NCI-H2227 treated with DMSO at 0.1 percent for 48 hours (cell line): ENCODE measurements around the gene RAI14.
"Not testable (repeated sequence)": the region's sequence is repeated elsewhere in the genome, so short reads cannot be mapped to it uniquely, and the experiment has no call there.

Source experiments
- DNase-seq: peaks from one replicate; lab custom pipeline; 2025; lab: John Stamatoyannopoulos, UW

The RAI14 gene

GRCh38 chr5:34770486-34770885 lies 114.4 kb downstream of the RAI14 start:
- no peak for DNase-seq

- DNase-seq = no peak
Observed at GRCh38 chr5:34771076-34771475, 114.9 kb downstream of the RAI14 start.

DNA sequence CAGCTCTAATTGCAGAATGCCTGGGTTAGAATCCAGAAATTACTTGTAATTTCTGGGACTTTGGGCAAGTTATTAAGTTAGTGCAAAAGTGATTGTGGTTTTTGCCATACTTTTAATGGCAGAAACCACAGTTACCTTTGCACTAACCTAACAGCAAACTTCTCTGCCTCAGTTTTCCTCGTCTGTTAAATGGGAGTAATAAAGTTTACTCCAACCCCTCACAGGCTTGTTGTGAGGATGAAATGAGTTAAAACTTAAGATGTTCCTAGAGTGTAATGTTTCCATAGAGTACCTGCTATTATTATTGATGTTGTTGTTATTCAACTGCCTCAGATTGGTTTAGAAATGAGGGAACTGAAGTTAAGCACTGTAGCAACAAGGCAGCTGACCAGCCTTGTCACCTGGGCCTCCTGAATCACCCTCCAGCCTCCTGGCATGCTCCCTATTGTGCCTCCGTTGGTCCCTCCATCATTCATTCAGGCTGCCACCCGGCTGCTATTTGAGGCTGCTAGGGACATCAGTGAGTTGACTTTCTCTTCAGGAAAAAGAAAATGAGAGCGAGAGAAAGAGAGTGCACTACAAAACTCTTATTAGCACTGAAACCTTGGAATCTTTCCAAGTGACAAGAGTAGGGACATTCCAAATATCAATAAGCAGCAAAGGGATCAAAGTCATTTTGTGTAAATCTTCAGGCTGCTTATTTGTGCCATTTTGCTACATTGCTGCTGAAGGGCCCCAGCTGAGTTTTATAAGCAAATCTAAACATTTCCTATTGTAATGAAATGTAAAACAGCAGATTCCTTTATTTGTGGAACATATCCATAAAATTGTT lies 116.4 kb downstream of the RAI14 start:
- no peak for DNase-seq

- no peak for DNase-seq
Observed at GRCh38 chr5:34774139-34774538, 118.0 kb downstream of the RAI14 start.

DNA sequence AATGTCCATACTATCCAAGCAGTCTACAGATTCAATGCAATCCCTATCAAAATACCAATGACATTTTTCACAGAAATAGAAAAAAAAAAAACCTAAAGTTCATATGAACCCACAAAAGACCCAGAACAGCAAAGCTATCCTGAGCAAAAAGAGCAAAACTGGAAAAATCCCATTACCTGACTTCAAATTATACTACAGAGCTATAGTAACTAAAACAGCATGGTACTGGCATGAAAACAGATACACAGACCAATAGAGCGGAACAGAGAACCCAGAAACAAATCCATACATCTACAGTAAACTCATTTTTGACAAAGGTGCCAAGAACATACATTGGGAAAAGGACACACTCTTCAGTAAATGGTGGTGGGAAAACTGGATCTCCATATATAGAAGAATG lies 118.5 kb downstream of the RAI14 start:
- DNase-seq = not testable (repeated sequence)

GRCh38 chr5:34775886-34776285 lies 119.8 kb downstream of the RAI14 start:
- no peak for DNase-seq

DNA sequence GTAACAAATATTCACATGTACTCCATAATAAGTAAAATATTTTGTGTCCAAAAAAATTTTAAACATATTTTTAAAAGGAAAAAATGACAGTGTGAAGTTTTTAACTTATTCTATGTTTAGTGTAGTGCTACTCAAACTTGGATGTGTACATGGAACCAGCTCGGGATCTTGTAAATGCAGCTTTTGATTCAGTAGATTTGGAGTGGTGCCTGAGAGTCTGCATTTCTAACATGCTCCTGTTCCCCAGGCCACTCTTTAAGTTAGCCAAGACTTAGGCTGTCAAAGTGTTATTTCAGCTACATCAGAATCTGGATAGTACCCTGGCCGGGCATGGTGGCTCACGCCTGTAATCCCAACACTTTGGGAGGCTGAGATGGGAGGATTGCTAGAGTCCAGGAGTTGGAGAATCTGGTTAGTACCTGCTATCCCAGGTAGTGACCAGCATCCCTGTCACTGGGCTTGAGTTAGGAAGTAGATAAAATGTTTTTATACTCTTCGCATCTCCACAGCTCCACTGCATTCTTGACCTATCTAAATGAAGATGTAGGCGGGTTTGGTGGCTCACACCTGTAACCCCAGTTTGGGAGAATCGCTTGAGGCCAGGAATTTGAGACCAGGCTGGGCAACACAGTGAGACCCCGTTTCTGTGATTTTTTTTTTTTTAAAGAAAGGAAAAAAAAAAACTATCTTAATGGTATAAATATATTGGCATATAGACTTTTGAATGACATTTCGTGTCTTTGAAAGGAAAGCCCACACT lies 122.1 kb downstream of the RAI14 start:
- no peak for DNase-seq

DNA sequence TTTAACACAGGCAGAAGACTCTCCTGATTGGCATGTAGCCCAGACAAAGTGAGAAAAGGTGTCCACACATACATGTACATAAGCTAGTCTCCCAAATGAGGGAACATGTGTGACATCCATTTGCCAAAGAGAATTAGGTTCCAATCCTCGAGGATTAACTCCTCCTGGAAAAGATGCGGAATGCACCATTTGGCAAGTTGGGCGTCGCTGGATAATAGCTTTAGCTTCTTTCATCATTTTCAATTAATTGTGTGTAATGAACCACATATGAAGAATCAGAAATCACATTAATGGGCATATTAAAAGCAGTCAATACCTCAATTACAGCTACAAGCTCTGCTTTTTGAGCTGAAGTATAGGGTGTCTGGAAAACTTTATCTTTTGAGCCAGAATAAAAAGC lies 127.8 kb downstream of the RAI14 start:
- not testable (repeated sequence) for DNase-seq

DNA sequence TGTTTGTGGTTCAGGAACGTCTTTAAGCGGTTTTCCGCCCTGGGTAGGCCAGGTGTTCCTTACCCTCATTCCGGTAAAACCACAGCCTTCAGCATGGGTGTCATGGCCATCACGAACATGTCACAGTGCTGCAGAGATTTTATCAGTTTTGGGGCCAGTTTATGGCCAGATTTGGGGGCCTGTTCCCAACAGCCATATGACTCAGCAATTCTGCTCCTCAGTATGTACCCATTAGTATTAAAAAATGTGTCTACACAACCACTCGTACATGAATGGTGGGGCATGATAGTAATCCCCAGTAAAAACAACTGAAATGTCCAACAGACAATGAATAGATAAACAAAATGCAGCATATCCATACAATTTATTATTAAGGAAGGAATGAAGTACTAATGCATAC lies 130.9 kb downstream of the RAI14 start:
- DNase-seq = no peak

DNA sequence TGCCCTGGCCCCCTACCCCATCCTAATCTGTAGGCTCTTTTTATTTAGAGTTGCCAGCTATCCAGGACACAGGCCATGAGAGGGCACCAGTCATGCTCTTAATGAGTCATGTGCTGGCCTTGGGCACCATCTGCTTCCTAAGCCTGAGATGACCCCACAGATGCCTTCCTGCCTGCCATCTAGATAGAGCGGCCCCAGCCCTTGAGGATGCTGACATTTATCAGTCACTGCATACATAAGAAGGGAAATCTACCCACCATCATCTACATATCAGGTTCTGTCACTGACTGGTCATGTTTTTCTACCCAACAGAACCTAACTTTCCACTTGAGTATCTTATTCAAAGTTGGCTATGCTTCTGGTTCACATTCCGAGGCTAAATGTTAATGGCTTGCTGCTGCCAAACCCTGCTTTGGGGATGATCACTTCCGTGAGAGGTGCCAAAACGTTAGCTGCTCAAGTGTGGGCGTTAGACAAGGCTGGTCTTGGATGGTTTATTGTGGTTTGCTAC lies 132.9 kb downstream of the RAI14 start:
- no peak for DNase-seq

DNA sequence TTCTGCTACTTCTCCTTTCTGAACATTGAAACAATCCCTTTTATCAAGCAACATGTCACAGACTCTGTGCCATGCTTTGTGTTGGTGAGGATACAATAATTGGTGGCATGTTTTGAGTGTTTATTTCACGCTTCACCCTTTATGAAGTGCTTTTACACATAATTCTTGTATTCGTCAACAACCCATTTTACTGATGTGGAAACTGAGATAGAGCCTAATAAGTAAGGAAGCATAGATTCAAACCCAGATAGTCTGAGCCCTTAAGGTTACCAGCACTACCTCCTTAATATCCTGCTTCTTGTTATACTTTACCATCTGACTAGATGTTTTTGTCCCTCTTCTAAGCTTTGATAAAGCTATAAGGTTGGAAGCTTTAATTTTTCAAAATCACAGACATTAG lies 133.5 kb downstream of the RAI14 start:
- DNase-seq = no peak

GRCh38 chr5:34790069-34790468 lies 133.9 kb downstream of the RAI14 start:
- no peak for DNase-seq

GRCh38 chr5:34791761-34792244 lies 135.7 kb downstream of the RAI14 start:
- no peak for DNase-seq

GRCh38 chr5:34802834-34803563 lies 146.9 kb downstream of the RAI14 start:
- no peak for DNase-seq

- DNase-seq = no peak
Observed at GRCh38 chr5:34803974-34804732, 148.0 kb downstream of the RAI14 start.

- no peak for DNase-seq
Observed at GRCh38 chr5:34804913-34805312, 148.8 kb downstream of the RAI14 start.

- no peak for DNase-seq
Observed at GRCh38 chr5:34806532-34806931, 150.4 kb downstream of the RAI14 start.

GRCh38 chr5:34811706-34812105 lies 155.6 kb downstream of the RAI14 start:
- no peak for DNase-seq

- no peak for DNase-seq
Observed at GRCh38 chr5:34813509-34813908, 157.4 kb downstream of the RAI14 start.

GRCh38 chr5:34817558-34818351 lies 161.6 kb downstream of the RAI14 start:
- no peak for DNase-seq

GRCh38 chr5:34818717-34819116 lies 162.6 kb downstream of the RAI14 start:
- no peak for DNase-seq
